GM12801 (cell line): ENCODE results near the gene NALF2.

Experiments
- CTCF ChIP-seq: IDR thresholded peaks from one replicate; pipeline ENCODE4 v1.5.1; 2011; ENCODE audit warnings: control low read depth; ENCODE audit not compliant: insufficient read length; ENCODE audit errors: extremely low read depth

Gene NALF2

GRCh38 chrX:69508610-69509009 lies 4.5 kb downstream of the NALF2 start:
- TF ChIP-seq CTCF: no peak

GRCh38 chrX:69510137-69510715 lies 6.1 kb downstream of the NALF2 start:
- no peak for TF ChIP-seq CTCF

- TF ChIP-seq CTCF: no peak
Observed at GRCh38 chrX:69510914-69511513, 6.9 kb downstream of the NALF2 start.

- no peak for TF ChIP-seq CTCF
Observed at GRCh38 chrX:69522052-69522451, 17.9 kb downstream of the NALF2 start.

- no peak for TF ChIP-seq CTCF
Observed at GRCh38 chrX:69523314-69523713, 19.2 kb downstream of the NALF2 start.

GRCh38 chrX:69524781-69525363 lies 20.7 kb downstream of the NALF2 start:
- TF ChIP-seq CTCF: no peak

- TF ChIP-seq CTCF: no peak
Observed at GRCh38 chrX:69530306-69530705, 26.2 kb downstream of the NALF2 start.
